Left lung (tissue), 10 donors: Measurements from ENCODE around the gene ROBO1. TPM values are rescaled to one million over a fixed set of nuclear protein-coding genes. Genes with fewer than 3 reads are reported as not detected.

Experiments used
- ATAC-seq: fragments of 200-7000 bp; cut with Tn5 transposase; one replicate; pipeline ENCODE4 v1.9.1; 2020; ENCODE audit warnings: moderate library complexity
- DNase-seq, 4 donors: peaks; one replicate each; pipeline ENCODE4 v3.0.0-alpha.2; 2013 to 2020
- H3K27ac ChIP-seq, 2 donors: fragments of 200-600 bp; sonication (generic) in 1 of 2; one replicate each; pipeline versions ENCODE4 v1.5.0 to v1.8.0; 2020 to 2021
- H3K27me3 ChIP-seq, 2 donors: fragments of 200-600 bp; sonication (generic) in 1 of 2; one replicate each; pipeline versions ENCODE4 v1.5.0 to v1.8.0; 2020 to 2021
- H3K36me3 ChIP-seq, 2 donors: fragments of 200-600 bp; sonication (generic) in 1 of 2; one replicate each; pipeline versions ENCODE4 v1.5.0 to v1.8.0; 2020 to 2021
- H3K4me1 ChIP-seq, 2 donors: fragments of 200-600 bp; one replicate each; pipeline ENCODE4 v1.8.0; 2021
- H3K4me3 ChIP-seq, 2 donors: fragments of 200-600 bp; sonication (generic) in 1 of 2; one replicate each; pipeline versions ENCODE4 v1.5.0 to v1.8.0; 2020 to 2021; ENCODE audit warnings: mild to moderate bottlenecking in 1 of 2
- H3K9me3 ChIP-seq, 2 donors: fragments of 200-600 bp; sonication (generic) in 1 of 2; one replicate each; pipeline versions ENCODE4 v1.5.0 to v1.8.0; 2020 to 2021
- intact Hi-C, 2 donors: fragments of 100-400 bp; cut with DNase I; formaldehyde crosslinking; loops; one replicate each; pipeline versions ENCODE4 v1.11.2 to v1.14.2; 2022
- polyA plus RNA-seq, 6 donors: library from polyadenylated mRNA; unstranded; fragments of 120-200 nt; gene quantifications; one replicate each; pipeline ENCODE4 v1.2.1, GENCODE V29; 2013; ENCODE audit not compliant: insufficient read length in 6 of 6
- total RNA-seq, 2 donors: library from RNA; stranded (reverse); fragmentation: NEBNext Ultra II Directional; extraction: Animal tissue kit (Norgen Biotek cat#: 25700); gene quantifications; one replicate each; pipeline ENCODE4 v1.2.1, GENCODE V29; 2021
- TF ChIP-seq, protein P1 (sequence below), 2 donors: fragments of 200-600 bp; sonication (generic) in 1 of 2; IDR thresholded peaks; one replicate each; pipeline versions ENCODE4 v1.5.0 to v1.8.0; 2021; ENCODE audit warnings: antibody characterized with exemption in 2 of 2
- donor health status: DM: no; HTN: yes; CAD: no.
- donor health status: DM: no; HTN: no; CAD: no.

Gene ROBO1
- total and polyA plus RNA-seq, 8 donors, result 20.3 to 134 (median 102) TPM

DNA sequence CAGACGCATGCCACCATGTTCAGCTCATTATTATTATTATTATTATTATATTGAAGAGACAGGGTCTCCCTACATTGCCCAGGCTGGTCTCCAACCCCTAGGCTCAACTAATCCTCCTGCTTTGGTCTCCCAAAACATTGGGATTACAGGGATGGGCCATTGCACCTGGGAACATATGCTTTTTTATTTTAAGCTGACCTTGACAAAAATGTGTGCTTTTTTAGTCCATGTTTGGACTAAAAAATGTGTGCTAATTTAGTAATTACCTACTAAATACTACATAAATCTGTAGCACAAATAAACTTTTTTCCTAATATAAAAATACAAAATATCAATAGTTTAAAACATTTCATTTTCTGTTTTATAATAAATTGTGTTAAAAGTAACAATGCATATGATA is 693.2 kb downstream of the ROBO1 start:
- Histone ChIP-seq H3K27ac (no peak overlapping the region), H3K36me3 (no peaks in the 10 kb centered on the region), H3K4me1 (no peaks in the 10 kb centered on the region), H3K4me3 (no peak overlapping the region), H3K27me3 (no peaks in the 10 kb centered on the region), H3K9me3 (no peaks in the 10 kb centered on the region)
- no peak for ATAC-seq
- TF ChIP-seq, protein P1, sequence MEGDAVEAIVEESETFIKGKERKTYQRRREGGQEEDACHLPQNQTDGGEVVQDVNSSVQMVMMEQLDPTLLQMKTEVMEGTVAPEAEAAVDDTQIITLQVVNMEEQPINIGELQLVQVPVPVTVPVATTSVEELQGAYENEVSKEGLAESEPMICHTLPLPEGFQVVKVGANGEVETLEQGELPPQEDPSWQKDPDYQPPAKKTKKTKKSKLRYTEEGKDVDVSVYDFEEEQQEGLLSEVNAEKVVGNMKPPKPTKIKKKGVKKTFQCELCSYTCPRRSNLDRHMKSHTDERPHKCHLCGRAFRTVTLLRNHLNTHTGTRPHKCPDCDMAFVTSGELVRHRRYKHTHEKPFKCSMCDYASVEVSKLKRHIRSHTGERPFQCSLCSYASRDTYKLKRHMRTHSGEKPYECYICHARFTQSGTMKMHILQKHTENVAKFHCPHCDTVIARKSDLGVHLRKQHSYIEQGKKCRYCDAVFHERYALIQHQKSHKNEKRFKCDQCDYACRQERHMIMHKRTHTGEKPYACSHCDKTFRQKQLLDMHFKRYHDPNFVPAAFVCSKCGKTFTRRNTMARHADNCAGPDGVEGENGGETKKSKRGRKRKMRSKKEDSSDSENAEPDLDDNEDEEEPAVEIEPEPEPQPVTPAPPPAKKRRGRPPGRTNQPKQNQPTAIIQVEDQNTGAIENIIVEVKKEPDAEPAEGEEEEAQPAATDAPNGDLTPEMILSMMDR (IDR thresholded peaks at IDR 0.05), result no peak
- intact Hi-C loops, result no loop called here
- no peak for DNase-seq

DNA sequence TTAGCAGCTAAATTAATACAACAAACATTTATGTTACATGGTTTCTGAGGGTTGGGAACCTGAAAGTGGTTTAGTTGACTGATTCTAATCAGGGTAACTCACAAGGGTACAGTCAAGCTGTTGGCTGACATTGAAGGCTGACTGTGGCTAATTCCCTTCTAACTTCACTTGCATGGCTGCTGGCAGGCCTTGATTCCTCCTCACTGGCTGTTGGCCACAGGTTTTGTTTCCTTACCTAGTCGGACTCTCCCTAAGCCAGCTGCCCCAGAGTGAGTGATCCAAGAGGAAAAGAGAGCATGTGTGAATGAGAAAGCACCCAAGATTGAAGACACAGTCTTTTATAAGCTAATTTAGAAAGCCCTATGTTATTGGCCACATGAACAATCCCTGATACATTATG is 700.1 kb downstream of the ROBO1 start:
- DNase-seq, result no peak
- Histone ChIP-seq H3K27me3 (no peaks in the 10 kb centered on the region), H3K4me3 (no peak overlapping the region), H3K36me3 (no peaks in the 10 kb centered on the region), H3K27ac (no peak overlapping the region), H3K9me3 (no peaks in the 10 kb centered on the region), H3K4me1 (no peaks in the 10 kb centered on the region)
- TF ChIP-seq, protein P1 (IDR thresholded peaks at IDR 0.05), result no peak
- intact Hi-C loops, result no loop called here
- ATAC-seq, result no peak

DNA sequence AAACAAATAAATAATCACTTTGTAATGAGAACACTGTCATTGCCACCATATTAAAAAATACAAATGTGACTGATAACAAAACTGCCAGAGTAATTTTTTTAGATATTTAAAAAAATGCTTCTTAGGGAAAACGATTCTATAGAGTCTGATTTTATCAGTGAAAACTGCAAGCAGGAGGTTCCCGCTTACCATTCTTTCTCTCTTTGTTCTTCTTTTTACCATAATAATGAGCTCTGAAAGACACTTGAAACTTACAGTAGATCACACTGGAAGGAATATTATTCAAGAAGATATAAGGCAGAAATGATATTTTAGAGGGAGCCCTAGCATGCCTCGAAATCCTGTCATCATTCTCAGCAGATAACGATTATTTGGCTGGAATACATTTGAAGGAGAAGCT is 701.3 kb downstream of the ROBO1 start:
- Histone ChIP-seq H3K36me3 (no peaks in the 10 kb centered on the region), H3K4me1 (no peaks in the 10 kb centered on the region), H3K27ac (no peak overlapping the region), H3K27me3 (no peaks in the 10 kb centered on the region), H3K9me3 (peaks cover 0 to 4% of the 10 kb centered on the region in 2 donors), H3K4me3 (no peak overlapping the region)
- DNase-seq (no peak), ATAC-seq (no peak)
- intact Hi-C loops, result no loop called here
- TF ChIP-seq, protein P1 (IDR thresholded peaks at IDR 0.05), result no peak

DNA sequence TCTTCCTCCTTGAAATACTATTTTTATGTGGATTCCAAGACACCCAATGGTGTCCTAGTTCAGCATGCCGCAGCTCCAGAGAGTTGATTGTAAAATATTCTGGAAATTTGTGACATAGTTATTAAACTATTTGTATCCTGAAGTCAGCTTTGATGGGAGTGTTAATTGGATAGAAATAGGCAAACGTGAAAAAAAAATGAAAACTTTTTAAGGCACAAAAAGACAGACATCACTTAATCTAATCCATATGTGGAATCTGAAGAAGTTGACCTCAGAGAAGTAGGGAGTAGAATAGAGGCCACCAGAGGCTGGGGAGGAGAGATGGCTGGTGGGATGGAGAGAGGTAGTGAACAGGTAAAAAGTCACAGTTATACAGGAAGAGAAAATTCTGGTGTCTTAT is 704.2 kb downstream of the ROBO1 start:
- TF ChIP-seq, protein P1 (IDR thresholded peaks at IDR 0.05), result no peak
- no peak overlapping the region for H3K27ac ChIP-seq
- H3K27me3 ChIP-seq, result no peaks in the 10 kb centered on the region
- H3K36me3 ChIP-seq, result no peaks in the 10 kb centered on the region
- no peak for ATAC-seq
- no peak for DNase-seq
- H3K9me3 ChIP-seq, result peaks cover 0 to 8% of the 10 kb centered on the region in 2 donors
- intact Hi-C loops, result no loop called here
- H3K4me1 ChIP-seq, result no peaks in the 10 kb centered on the region
- H3K4me3 ChIP-seq, result no peak overlapping the region

DNA sequence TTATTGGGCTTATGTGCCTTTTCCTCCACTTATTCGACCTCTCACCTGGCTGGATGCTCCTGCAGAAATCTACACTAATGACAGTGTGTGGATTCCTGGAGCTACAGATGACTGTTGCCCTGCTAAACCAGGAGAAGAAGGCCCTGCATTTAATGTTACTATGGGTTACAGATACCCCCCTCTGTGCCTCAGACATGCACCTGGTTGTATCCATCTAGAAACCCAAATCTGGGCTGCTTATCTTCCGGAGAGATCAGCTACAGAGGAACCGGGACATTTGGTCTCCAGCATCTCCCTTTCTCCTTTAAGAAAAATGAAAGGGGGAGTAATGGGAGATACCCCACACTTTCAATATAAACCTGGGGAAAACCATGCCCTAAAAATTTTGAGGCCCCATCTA is 710.0 kb downstream of the ROBO1 start:
- no peaks in the 10 kb centered on the region for H3K36me3 ChIP-seq
- no peak overlapping the region for H3K27ac ChIP-seq
- H3K27me3 ChIP-seq, result no peaks in the 10 kb centered on the region
- ATAC-seq (no peak), DNase-seq (no peak)
- H3K9me3 ChIP-seq, result peaks cover 0 to 26% of the 10 kb centered on the region in 2 donors
- TF ChIP-seq, protein P1 (IDR thresholded peaks at IDR 0.05), result no peak
- no peaks in the 10 kb centered on the region for H3K4me1 ChIP-seq
- intact Hi-C loops, result no loop called here
- H3K4me3 ChIP-seq, result no peak overlapping the region
